ENCODE measurements around the gene LZTR1. TPM values are rescaled to one million over a fixed set of nuclear protein-coding genes. Genes with fewer than 3 reads are reported as not detected.

The LZTR1 gene
- total and polyA plus RNA-seq, 4 donors, result 7.9 to 32.5 (median 13.2) TPM

- Histone ChIP-seq H3K9ac (ENCODE audit: low read depth in 1 of 2, low read length in 2 of 2) (no peak overlapping the region), H3K4me3 (ENCODE audit: low read depth in 1 of 3, low read length in 3 of 3) (no peak overlapping the region), H3K9me3 (ENCODE audit: control insufficient read depth in 4 of 4, low read length in 3 of 4) (no peaks in the 10 kb centered on the region), H3K27ac (ENCODE audit: low read depth in 1 of 2, low read length in 2 of 2) (no peak overlapping the region), H3K36me3 (ENCODE audit: control insufficient read depth in 4 of 4, insufficient read depth in 3 of 4, low read depth in 1 of 4, low read length in 3 of 4) (peaks cover 8 to 50% (median 15%) of the 10 kb centered on the region in 4 donors), H3K27me3 (ENCODE audit: control insufficient read depth in 4 of 4, insufficient read depth in 4 of 4, low read length in 3 of 4) (no peaks in the 10 kb centered on the region), H3K4me1 (ENCODE audit: control insufficient read depth in 4 of 4, insufficient read depth in 4 of 4, low read length in 3 of 4) (no peaks in the 10 kb centered on the region)
- TF ChIP-seq FOXA1 (IDR thresholded peaks at IDR 0.05), result no peak
- no peak for TF ChIP-seq HNF4G (IDR thresholded peaks at IDR 0.05)
- DNase-seq (ENCODE audit: low spot score), result no peak
- WGBS, result 93% methylated on average over 21 of the region's 21 CpGs
These were observed 8.4 kb downstream of the LZTR1 start for GRCh38 chr22:20990184-20991180.

- Histone ChIP-seq H3K9ac (ENCODE audit: low read depth in 1 of 2, low read length in 2 of 2) (no peak overlapping the region), H3K27me3 (ENCODE audit: control insufficient read depth in 4 of 4, insufficient read depth in 4 of 4, low read length in 3 of 4) (no peaks in the 10 kb centered on the region), H3K36me3 (ENCODE audit: control insufficient read depth in 4 of 4, insufficient read depth in 3 of 4, low read depth in 1 of 4, low read length in 3 of 4) (peaks cover 8 to 46% (median 14%) of the 10 kb centered on the region in 4 donors), H3K27ac (ENCODE audit: low read depth in 1 of 2, low read length in 2 of 2) (no peak overlapping the region), H3K9me3 (ENCODE audit: control insufficient read depth in 4 of 4, low read length in 3 of 4) (no peaks in the 10 kb centered on the region), H3K4me3 (ENCODE audit: low read depth in 1 of 3, low read length in 3 of 3) (no peak overlapping the region), H3K4me1 (ENCODE audit: control insufficient read depth in 4 of 4, insufficient read depth in 4 of 4, low read length in 3 of 4) (no peaks in the 10 kb centered on the region)
- 97% methylated on average over 24 of the region's 24 CpGs for WGBS
- DNase-seq (ENCODE audit: low spot score), result no peak
- TF ChIP-seq RAD21 (IDR thresholded peaks at IDR 0.05), result no peak
- no peak for TF ChIP-seq JUND (IDR thresholded peaks at IDR 0.05)
- no peak for TF ChIP-seq TAF1 (conservative IDR thresholded peaks at IDR 0.05)
- TF ChIP-seq NR2F2 (IDR thresholded peaks at IDR 0.05), result no peak
- no peak for TF ChIP-seq YY1 (IDR thresholded peaks at IDR 0.05)
- no peak for TF ChIP-seq ATF3 (IDR thresholded peaks at IDR 0.05)
- TF ChIP-seq MAX (IDR thresholded peaks at IDR 0.05), result no peak
- no peak for TF ChIP-seq RXRA (IDR thresholded peaks at IDR 0.05)
- TF ChIP-seq, protein P1, sequence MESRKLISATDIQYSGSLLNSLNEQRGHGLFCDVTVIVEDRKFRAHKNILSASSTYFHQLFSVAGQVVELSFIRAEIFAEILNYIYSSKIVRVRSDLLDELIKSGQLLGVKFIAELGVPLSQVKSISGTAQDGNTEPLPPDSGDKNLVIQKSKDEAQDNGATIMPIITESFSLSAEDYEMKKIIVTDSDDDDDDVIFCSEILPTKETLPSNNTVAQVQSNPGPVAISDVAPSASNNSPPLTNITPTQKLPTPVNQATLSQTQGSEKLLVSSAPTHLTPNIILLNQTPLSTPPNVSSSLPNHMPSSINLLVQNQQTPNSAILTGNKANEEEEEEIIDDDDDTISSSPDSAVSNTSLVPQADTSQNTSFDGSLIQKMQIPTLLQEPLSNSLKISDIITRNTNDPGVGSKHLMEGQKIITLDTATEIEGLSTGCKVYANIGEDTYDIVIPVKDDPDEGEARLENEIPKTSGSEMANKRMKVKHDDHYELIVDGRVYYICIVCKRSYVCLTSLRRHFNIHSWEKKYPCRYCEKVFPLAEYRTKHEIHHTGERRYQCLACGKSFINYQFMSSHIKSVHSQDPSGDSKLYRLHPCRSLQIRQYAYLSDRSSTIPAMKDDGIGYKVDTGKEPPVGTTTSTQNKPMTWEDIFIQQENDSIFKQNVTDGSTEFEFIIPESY (IDR thresholded peaks at IDR 0.05), result no peak
- TF ChIP-seq HNF4G (IDR thresholded peaks at IDR 0.05), result no peak
These were observed 9.4 kb downstream of the LZTR1 start for GRCh38 chr22:20991252-20992055.

DNA sequence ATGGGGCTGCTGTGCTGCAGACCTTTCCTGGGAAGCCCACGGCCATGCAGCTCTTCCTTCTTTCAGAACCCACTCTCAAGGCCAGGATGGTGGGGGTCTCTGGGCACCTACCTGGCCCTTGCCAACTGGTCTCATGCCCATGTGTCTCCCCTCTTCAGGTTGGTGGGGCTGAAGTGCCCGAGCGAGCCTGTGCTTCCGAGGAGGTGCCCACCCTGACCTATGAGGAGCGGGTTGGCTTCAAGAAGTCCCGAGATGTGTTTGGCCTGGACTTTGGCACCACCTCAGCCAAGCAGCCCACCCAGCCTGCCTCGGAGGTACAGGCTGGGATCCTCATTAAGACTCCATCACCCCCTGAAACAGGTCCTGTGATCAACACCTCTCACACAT is 10.0 kb downstream of the LZTR1 start:
- WGBS, result 96% methylated on average over 7 of the region's 7 CpGs
- H3K36me3 ChIP-seq (ENCODE audit: control insufficient read depth in 4 of 4, insufficient read depth in 3 of 4, low read depth in 1 of 4, low read length in 3 of 4), result peaks cover 8 to 48% (median 15%) of the 10 kb centered on the region in 4 donors
- no peak for TF ChIP-seq NR2F2 (IDR thresholded peaks at IDR 0.05)
- TF ChIP-seq, protein P2, sequence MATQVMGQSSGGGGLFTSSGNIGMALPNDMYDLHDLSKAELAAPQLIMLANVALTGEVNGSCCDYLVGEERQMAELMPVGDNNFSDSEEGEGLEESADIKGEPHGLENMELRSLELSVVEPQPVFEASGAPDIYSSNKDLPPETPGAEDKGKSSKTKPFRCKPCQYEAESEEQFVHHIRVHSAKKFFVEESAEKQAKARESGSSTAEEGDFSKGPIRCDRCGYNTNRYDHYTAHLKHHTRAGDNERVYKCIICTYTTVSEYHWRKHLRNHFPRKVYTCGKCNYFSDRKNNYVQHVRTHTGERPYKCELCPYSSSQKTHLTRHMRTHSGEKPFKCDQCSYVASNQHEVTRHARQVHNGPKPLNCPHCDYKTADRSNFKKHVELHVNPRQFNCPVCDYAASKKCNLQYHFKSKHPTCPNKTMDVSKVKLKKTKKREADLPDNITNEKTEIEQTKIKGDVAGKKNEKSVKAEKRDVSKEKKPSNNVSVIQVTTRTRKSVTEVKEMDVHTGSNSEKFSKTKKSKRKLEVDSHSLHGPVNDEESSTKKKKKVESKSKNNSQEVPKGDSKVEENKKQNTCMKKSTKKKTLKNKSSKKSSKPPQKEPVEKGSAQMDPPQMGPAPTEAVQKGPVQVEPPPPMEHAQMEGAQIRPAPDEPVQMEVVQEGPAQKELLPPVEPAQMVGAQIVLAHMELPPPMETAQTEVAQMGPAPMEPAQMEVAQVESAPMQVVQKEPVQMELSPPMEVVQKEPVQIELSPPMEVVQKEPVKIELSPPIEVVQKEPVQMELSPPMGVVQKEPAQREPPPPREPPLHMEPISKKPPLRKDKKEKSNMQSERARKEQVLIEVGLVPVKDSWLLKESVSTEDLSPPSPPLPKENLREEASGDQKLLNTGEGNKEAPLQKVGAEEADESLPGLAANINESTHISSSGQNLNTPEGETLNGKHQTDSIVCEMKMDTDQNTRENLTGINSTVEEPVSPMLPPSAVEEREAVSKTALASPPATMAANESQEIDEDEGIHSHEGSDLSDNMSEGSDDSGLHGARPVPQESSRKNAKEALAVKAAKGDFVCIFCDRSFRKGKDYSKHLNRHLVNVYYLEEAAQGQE (IDR thresholded peaks at IDR 0.05), result no peak
- no peak for TF ChIP-seq RAD21 (IDR thresholded peaks at IDR 0.05)
- no peak for TF ChIP-seq YY1 (IDR thresholded peaks at IDR 0.05)
- TF ChIP-seq EGR1 (IDR thresholded peaks at IDR 0.05; ENCODE audit: low read depth in 2 of 2), result no peak
- no peak for TF ChIP-seq RXRA (IDR thresholded peaks at IDR 0.05)
- TF ChIP-seq HNF4G (IDR thresholded peaks at IDR 0.05), result no peak
- TF ChIP-seq FOXA2 (IDR thresholded peaks at IDR 0.05), result no peak
- TF ChIP-seq ATF3 (IDR thresholded peaks at IDR 0.05), result no peak
- TF ChIP-seq, protein P3, sequence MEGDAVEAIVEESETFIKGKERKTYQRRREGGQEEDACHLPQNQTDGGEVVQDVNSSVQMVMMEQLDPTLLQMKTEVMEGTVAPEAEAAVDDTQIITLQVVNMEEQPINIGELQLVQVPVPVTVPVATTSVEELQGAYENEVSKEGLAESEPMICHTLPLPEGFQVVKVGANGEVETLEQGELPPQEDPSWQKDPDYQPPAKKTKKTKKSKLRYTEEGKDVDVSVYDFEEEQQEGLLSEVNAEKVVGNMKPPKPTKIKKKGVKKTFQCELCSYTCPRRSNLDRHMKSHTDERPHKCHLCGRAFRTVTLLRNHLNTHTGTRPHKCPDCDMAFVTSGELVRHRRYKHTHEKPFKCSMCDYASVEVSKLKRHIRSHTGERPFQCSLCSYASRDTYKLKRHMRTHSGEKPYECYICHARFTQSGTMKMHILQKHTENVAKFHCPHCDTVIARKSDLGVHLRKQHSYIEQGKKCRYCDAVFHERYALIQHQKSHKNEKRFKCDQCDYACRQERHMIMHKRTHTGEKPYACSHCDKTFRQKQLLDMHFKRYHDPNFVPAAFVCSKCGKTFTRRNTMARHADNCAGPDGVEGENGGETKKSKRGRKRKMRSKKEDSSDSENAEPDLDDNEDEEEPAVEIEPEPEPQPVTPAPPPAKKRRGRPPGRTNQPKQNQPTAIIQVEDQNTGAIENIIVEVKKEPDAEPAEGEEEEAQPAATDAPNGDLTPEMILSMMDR (IDR thresholded peaks at IDR 0.05; ENCODE audit: low read depth, low read length, missing input control), result no peak
- TF ChIP-seq MAX (IDR thresholded peaks at IDR 0.05), result no peak
- no peak for TF ChIP-seq GABPA (IDR thresholded peaks at IDR 0.05 in 1 of 2, conservative IDR thresholded peaks at IDR 0.05 in 1 of 2)

More for the DNA sequence above, 10.0 kb downstream of the LZTR1 start:
- no peaks in the 10 kb centered on the region for H3K4me1 ChIP-seq (ENCODE audit: control insufficient read depth in 4 of 4, insufficient read depth in 4 of 4, low read length in 3 of 4)
- no peak overlapping the region for H3K4me3 ChIP-seq (ENCODE audit: low read depth in 1 of 3, low read length in 3 of 3)
- no peak overlapping the region for H3K27ac ChIP-seq (ENCODE audit: low read depth in 1 of 2, low read length in 2 of 2)
- no peak overlapping the region for H3K9ac ChIP-seq (ENCODE audit: low read depth in 1 of 2, low read length in 2 of 2)
- no peaks in the 10 kb centered on the region for H3K27me3 ChIP-seq (ENCODE audit: control insufficient read depth in 4 of 4, insufficient read depth in 4 of 4, low read length in 3 of 4)
- no peak for DNase-seq (ENCODE audit: low spot score)
- no peaks in the 10 kb centered on the region for H3K9me3 ChIP-seq (ENCODE audit: control insufficient read depth in 4 of 4, low read length in 3 of 4)

Data from liver (tissue), 9 donors.